Activated CD8-positive, alpha-beta T cell treated with anti-CD3 and anti-CD28 coated beads for 36 hours (primary cell): ENCODE data around the gene SSR1. TPM values are rescaled to one million over a fixed set of nuclear protein-coding genes. Genes with fewer than 3 reads are reported as not detected.
"Not testable (repeated sequence)": the region's sequence is repeated elsewhere in the genome, so short reads cannot be mapped to it uniquely, and the experiment has no call there.

Source experiments
- ATAC-seq: fragments of 200-7000 bp; cut with Tn5 transposase; one replicate; pipeline ENCODE4 v1.10.0; 2021; ENCODE audit warnings: mild to moderate bottlenecking, moderate library complexity
- CTCF ChIA-PET: fragments of 350-600 bp; sonication (Branson Sonifier 250); formaldehyde crosslinking; loops from one replicate; lab custom pipeline; 2021; ENCODE audit warnings: antibody characterized with exemption; lab: Charles Lee
- POLR2A ChIA-PET: fragments of 350-600 bp; sonication (Branson Sonifier 250); formaldehyde crosslinking; loops from one replicate; lab custom pipeline; 2021; ENCODE audit warnings: antibody characterized with exemption; lab: Charles Lee
- DNase-seq: peaks from one replicate; pipeline ENCODE4 v3.0.0-alpha.2; 2020
- H3K27ac Mint-ChIP-seq: one replicate; pipeline ENCODE4 v1.8.0; 2021; ENCODE audit warnings: mild to moderate bottlenecking, mixed read lengths
- H3K27me3 Mint-ChIP-seq: one replicate; pipeline ENCODE4 v1.8.0; 2021; ENCODE audit warnings: mixed read lengths
- H3K36me3 Mint-ChIP-seq: one replicate; pipeline ENCODE4 v1.8.0; 2021; ENCODE audit warnings: low read depth, mixed read lengths
- H3K4me1 Mint-ChIP-seq: one replicate; pipeline ENCODE4 v1.8.0; 2021; ENCODE audit warnings: low read depth, mixed read lengths
- H3K4me3 Mint-ChIP-seq: one replicate; pipeline ENCODE4 v1.8.0; 2021; ENCODE audit warnings: mild to moderate bottlenecking, moderate library complexity, mixed read lengths
- H3K9me3 Mint-ChIP-seq: one replicate; pipeline ENCODE4 v1.8.0; 2021; ENCODE audit warnings: mixed read lengths
- CTCF ChIP-seq: fragments of 200-600 bp; IDR thresholded peaks from one replicate; pipeline ENCODE4 v1.8.0; 2022; ENCODE audit warnings: antibody characterized with exemption, mild to moderate bottlenecking
- intact Hi-C: fragments of 100-400 bp; cut with micrococcal nuclease; formaldehyde crosslinking; loops from one replicate; pipeline ENCODE4 v1.10.0; 2022
- total RNA-seq, 2 experiments: library from RNA; stranded (reverse); gene quantifications; one replicate each; pipeline ENCODE4 v1.2.3, GENCODE V29; 2021

SSR1 gene
- total RNA-seq, 2 experiments from 2014 or later, result 117 to 124 TPM

- no peak for ATAC-seq
- no peaks in the 10 kb centered on the region for H3K36me3 Mint-ChIP-seq
- TF ChIP-seq CTCF, result no peak
- no peaks in the 10 kb centered on the region for H3K4me1 Mint-ChIP-seq
- intact Hi-C loops, result no loop called here
- H3K9me3 Mint-ChIP-seq, result no peaks in the 10 kb centered on the region
- H3K27ac Mint-ChIP-seq, result no peak overlapping the region
- H3K27me3 Mint-ChIP-seq, result no peaks in the 10 kb centered on the region
- no peak for DNase-seq
- CTCF ChIA-PET, result no interaction called here
- POLR2A ChIA-PET, result interaction anchor here (0.6 kb wide), 1 partner anchor 15 kb away, joined by 3 read pairs; no protein-coding TSS in a partner anchor
- H3K4me3 Mint-ChIP-seq, result no peak overlapping the region
Observed at GRCh38 chr6:7325750-7326149, 12.8 kb upstream of the SSR1 start.

DNA sequence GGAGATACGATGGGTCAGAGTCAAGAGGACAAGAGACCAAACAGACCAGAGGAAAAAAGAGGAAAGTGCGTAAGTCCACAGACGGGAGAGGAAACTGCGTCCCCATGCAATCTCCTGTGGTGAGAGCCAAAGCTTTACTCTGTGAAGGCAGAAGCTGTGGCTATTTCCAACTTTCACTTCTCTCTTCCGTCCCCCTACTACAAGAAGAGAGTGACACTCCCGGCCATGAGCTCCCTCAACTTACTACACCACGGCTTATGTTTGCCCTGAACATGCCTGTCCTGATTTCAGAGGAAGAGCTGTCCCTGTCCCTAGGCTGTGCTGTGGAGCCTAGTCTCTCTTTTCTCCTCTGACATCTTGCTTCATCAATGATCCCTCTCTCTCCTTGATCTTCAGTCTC is 11.5 kb upstream of the SSR1 start:
- CTCF ChIA-PET, result interaction anchor here (0.9 to 1.8 kb wide), 5 partner anchors 8 to 49 kb away, joined by 3 to 6 read pairs (median 4); no protein-coding TSS in a partner anchor
- ATAC-seq (no peak), DNase-seq (no peak)
- POLR2A ChIA-PET, result interaction anchor here (0.5 to 0.9 kb wide), 5 partner anchors 11 to 1667 kb away, joined by 3 to 4 read pairs (median 3); no protein-coding TSS in a partner anchor
- Mint-ChIP-seq H3K9me3 (no peaks in the 10 kb centered on the region), H3K27me3 (no peaks in the 10 kb centered on the region), H3K36me3 (no peaks in the 10 kb centered on the region), H3K4me1 (no peaks in the 10 kb centered on the region), H3K27ac (no peak overlapping the region), H3K4me3 (no peak overlapping the region)
- intact Hi-C loops, result no loop called here
- no peak for TF ChIP-seq CTCF

DNA sequence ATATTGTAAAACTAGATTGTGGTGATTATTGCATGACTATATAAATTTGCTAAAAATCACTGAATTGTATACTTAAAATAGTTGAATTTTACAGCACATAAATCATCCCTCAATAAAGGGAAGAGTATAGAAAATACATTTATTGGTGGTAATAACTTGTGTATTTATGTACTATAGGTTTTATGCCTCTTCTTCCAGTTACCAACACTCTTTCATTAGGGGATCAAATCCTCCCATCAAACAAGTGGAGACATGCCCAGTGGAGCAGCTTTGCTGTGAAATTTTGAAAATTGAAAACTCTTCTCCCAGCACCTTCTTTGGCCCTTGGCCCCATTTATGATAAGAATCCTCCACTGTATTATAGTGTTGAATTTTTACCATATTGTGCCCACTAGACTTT is 10.1 kb upstream of the SSR1 start:
- Mint-ChIP-seq H3K4me3 (no peak overlapping the region), H3K36me3 (no peaks in the 10 kb centered on the region), H3K4me1 (no peaks in the 10 kb centered on the region), H3K9me3 (no peaks in the 10 kb centered on the region), H3K27me3 (no peaks in the 10 kb centered on the region), H3K27ac (no peak overlapping the region)
- ATAC-seq, result no peak
- CTCF ChIA-PET, result no interaction called here
- no peak for TF ChIP-seq CTCF
- DNase-seq, result no peak
- intact Hi-C loops, result no loop called here
- POLR2A ChIA-PET, result no interaction called here

- DNase-seq, intact Hi-C loops, POLR2A ChIA-PET, H3K36me3 Mint-ChIP-seq, H3K4me1 Mint-ChIP-seq, H3K27ac Mint-ChIP-seq, H3K9me3 Mint-ChIP-seq, H3K27me3 Mint-ChIP-seq, H3K4me3 Mint-ChIP-seq, ATAC-seq: not testable (repeated sequence)
- CTCF ChIA-PET, result interaction anchor here (0.8 kb wide), 1 partner anchor 31 kb away, joined by 3 read pairs; no protein-coding TSS in a partner anchor
Observed at GRCh38 chr6:7321866-7322265, 8.9 kb upstream of the SSR1 start.

GRCh38 chr6:7319406-7319805 is 6.4 kb upstream of the SSR1 start:
- H3K27ac Mint-ChIP-seq, ATAC-seq, H3K27me3 Mint-ChIP-seq, POLR2A ChIA-PET, DNase-seq, H3K36me3 Mint-ChIP-seq, H3K9me3 Mint-ChIP-seq, H3K4me3 Mint-ChIP-seq, H3K4me1 Mint-ChIP-seq: not testable (repeated sequence)
- intact Hi-C loops, result loop anchor here (10.0 kb wide), 1 partner anchor 65 kb away; the partner anchor contains the start of genes CAGE1 and RIOK1
- CTCF ChIA-PET, result interaction anchor here (0.6 kb wide), 1 partner anchor 12 kb away, joined by 3 read pairs; no protein-coding TSS in a partner anchor

DNA sequence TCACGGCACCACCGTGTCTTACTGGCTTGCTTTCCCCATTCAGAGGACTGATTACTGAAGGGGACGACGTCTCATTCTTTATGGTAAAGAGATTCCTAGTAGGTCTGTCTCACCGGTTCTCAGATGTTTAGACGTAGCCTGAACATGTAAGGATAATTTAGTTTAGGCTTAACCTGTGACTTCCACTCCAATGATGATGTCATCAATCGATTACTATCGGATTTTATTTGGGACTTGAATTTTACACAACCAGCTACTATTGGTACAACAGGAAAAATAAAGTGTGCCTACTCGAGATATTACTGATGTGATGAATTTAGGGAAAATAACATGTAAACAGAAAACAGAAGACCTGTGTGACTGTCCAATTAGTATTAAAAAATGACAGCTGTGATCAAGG is 4.5 kb upstream of the SSR1 start:
- DNase-seq, result no peak
- POLR2A ChIA-PET, result no interaction called here

More for the DNA sequence above, 4.5 kb upstream of the SSR1 start:
- intact Hi-C loops, result loop anchor here (10.0 kb wide), 1 partner anchor 67 kb away; the partner anchor contains the start of genes CAGE1 and RIOK1
- H3K9me3 Mint-ChIP-seq, result no peaks in the 10 kb centered on the region
- no peak overlapping the region for H3K4me3 Mint-ChIP-seq
- no peak for ATAC-seq
- no peaks in the 10 kb centered on the region for H3K27me3 Mint-ChIP-seq
- peaks cover 15% of the 10 kb centered on the region for H3K4me1 Mint-ChIP-seq
- H3K36me3 Mint-ChIP-seq, result no peaks in the 10 kb centered on the region
- no peak for TF ChIP-seq CTCF
- H3K27ac Mint-ChIP-seq, result no peak overlapping the region
- CTCF ChIA-PET, result no interaction called here
